ENCODE results near the gene PTPN4.

Gene PTPN4, protein sequence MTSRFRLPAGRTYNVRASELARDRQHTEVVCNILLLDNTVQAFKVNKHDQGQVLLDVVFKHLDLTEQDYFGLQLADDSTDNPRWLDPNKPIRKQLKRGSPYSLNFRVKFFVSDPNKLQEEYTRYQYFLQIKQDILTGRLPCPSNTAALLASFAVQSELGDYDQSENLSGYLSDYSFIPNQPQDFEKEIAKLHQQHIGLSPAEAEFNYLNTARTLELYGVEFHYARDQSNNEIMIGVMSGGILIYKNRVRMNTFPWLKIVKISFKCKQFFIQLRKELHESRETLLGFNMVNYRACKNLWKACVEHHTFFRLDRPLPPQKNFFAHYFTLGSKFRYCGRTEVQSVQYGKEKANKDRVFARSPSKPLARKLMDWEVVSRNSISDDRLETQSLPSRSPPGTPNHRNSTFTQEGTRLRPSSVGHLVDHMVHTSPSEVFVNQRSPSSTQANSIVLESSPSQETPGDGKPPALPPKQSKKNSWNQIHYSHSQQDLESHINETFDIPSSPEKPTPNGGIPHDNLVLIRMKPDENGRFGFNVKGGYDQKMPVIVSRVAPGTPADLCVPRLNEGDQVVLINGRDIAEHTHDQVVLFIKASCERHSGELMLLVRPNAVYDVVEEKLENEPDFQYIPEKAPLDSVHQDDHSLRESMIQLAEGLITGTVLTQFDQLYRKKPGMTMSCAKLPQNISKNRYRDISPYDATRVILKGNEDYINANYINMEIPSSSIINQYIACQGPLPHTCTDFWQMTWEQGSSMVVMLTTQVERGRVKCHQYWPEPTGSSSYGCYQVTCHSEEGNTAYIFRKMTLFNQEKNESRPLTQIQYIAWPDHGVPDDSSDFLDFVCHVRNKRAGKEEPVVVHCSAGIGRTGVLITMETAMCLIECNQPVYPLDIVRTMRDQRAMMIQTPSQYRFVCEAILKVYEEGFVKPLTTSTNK

GRCh38 chr2:119759451-119760236 is at the start of gene PTPN4:
Gene PTPN4 (plus strand): TSS chr2:119759922. CDS start chr2:119809854, 49,932 bp downstream.
- in situ Hi-C loops (cut with MboI; ENCODE audit: low sequenced_read_pairs), result no loop called here

DNA sequence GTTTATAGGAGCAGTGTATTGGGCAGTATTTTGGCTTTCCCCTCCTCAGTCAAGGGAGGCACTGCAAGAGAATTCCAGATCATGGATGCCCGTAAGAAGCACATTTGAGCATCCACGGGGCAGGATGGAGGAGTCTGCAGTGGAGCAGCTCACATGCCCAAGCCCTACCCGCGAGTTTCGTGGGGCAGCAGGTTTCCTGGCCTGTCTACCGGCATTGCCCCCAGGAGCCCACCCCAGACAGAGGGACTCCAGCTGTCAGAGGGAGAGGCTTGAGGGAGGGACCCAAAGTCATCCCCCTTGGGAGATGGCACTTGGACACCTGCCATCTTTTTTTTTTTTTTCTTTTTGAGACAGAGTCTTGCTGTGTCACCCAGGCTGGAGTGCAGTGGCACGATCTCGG is 49.4 kb upstream of the PTPN4 start:
- in situ Hi-C loops (cut with MboI; ENCODE audit: low sequenced_read_pairs), result no loop called here

GRCh38 chr2:119711352-119711751 is 48.4 kb upstream of the PTPN4 start:
- in situ Hi-C loops (cut with MboI; ENCODE audit: low sequenced_read_pairs), result no loop called here

GRCh38 chr2:119712571-119712970 is 47.2 kb upstream of the PTPN4 start:
- in situ Hi-C loops (cut with MboI; ENCODE audit: low sequenced_read_pairs), result no loop called here

DNA sequence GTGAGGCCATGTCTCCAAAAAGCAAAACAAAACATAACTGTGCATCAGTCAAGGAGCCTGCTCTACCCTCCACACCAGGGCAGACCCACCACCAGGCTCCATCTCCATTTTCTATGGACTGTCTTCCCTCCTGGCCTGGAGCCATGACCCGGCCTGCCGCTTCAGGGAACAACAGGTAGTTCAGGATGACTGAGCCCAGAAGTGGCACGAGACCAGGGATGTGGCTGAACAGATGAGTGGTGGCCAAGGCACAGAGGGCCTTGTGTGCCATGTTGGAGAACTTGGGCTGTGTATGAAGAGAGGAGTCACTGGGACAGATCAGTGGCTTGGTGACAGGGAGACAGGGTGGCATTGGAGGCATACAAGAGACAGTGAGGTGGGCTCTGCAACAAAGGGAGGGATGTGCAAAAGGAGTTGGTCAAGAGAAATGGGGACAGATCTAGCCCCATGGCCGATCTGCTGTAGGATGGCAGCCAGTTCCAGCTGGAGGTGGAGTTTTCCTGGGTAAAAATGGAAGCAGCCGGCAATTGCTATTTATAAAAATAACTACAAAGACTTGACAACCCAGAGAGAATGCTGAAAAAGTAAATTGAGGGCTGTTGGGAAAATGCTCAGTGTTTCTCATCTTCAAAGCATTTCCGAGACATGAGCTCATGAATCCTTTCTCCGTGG is 45.8 kb upstream of the PTPN4 start:
- in situ Hi-C loops (cut with MboI; ENCODE audit: low sequenced_read_pairs), result no loop called here

GRCh38 chr2:119715409-119716283 is 44.1 kb upstream of the PTPN4 start:
- in situ Hi-C loops (cut with MboI; ENCODE audit: low sequenced_read_pairs), result no loop called here

- in situ Hi-C loops (cut with MboI; ENCODE audit: low sequenced_read_pairs), result no loop called here
Observed at GRCh38 chr2:119716284-119716672, 43.4 kb upstream of the PTPN4 start.

DNA sequence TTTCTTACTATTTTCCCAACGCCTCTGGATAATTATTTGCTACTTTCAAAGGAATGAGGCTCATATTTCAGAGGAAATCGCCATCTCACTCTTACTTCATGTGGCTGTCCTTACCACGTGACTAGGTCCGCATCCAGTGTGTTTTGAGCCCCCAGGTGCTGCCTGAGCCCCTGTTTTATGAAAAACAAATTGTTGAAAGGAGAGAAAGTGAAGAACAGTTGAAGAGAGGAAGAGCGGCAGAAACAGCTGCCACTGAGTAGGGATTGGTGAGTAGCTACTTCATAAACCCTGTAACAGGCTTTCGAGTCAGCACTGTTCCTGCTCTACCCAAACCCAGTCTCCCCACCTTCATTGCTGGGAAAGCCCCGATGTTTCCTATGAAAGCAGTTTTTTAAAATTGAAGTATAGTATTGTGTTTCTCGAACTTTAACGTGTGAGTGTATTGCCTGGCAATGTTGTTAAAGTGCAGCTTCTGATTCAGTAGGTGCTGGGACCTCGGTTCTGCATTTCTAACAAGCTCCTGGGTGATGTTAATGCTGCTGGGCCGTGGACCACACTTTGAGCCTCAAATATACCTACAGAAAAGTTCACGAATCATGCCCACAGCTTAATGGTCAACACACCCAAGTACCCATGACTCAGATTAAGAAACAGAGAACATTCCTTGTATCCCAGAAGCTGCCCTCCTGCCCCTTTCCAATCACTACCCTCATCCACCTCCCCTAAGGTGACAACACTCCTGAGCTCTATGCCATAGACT is 41.0 kb upstream of the PTPN4 start:
- in situ Hi-C loops (cut with MboI; ENCODE audit: low sequenced_read_pairs), result no loop called here

- in situ Hi-C loops (cut with MboI; ENCODE audit: low sequenced_read_pairs), result no loop called here
Observed at GRCh38 chr2:119719261-119719627, 40.5 kb upstream of the PTPN4 start.

DNA sequence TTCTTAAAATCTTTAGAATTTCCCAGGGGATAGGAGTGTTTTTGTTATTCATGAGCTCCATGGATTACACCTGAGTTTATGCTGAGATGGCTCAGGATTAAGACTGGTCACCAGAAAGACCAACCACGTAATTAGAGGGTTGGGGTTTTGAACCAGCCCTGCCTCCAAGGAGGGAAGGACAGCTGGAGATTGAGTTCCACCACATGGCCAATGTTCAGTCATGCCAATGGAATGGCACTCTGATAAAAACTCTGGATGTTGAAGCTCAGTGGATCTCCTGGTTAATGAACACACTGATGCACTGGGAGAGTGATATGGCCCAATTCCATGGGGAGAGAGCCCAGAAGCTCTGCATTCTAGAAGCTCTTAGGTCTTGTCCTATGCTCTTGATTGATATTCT is 38.7 kb upstream of the PTPN4 start:
- in situ Hi-C loops (cut with MboI; ENCODE audit: low sequenced_read_pairs), result no loop called here

DNA sequence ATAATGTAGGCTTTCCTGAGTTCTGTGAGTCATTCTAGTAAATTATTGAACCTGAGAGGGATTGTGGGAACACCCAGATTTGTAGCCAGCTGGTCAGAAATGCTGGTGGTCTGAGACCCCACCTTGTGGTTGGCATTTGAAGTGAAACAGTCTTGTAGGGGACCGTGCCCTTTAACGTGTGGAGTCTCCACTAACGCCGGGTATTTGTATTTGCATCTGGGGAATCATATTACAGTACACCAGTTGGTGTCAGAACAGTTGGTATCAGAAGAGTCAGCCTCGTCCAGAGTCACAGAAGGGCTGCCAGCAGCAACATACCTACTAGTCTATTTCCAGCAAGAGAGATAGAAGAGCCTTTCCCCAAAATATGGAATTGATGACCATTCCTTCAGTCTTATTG is 38.3 kb upstream of the PTPN4 start:
- in situ Hi-C loops (cut with MboI; ENCODE audit: low sequenced_read_pairs), result no loop called here

GRCh38 chr2:119721904-119722303 is 37.8 kb upstream of the PTPN4 start:
- in situ Hi-C loops (cut with MboI; ENCODE audit: low sequenced_read_pairs), result no loop called here

- in situ Hi-C loops (cut with MboI; ENCODE audit: low sequenced_read_pairs), result no loop called here
Observed at GRCh38 chr2:119723186-119723585, 36.5 kb upstream of the PTPN4 start.

- in situ Hi-C loops (cut with MboI; ENCODE audit: low sequenced_read_pairs), result no loop called here
Observed at GRCh38 chr2:119723784-119724467, 35.8 kb upstream of the PTPN4 start.

- in situ Hi-C loops (cut with MboI; ENCODE audit: low sequenced_read_pairs), result no loop called here
Observed at GRCh38 chr2:119724656-119725485, 34.9 kb upstream of the PTPN4 start.

- in situ Hi-C loops (cut with MboI; ENCODE audit: low sequenced_read_pairs), result no loop called here
Observed at GRCh38 chr2:119727493-119727892, 32.2 kb upstream of the PTPN4 start.

- in situ Hi-C loops (cut with MboI; ENCODE audit: low sequenced_read_pairs), result no loop called here
Observed at GRCh38 chr2:119728421-119728820, 31.3 kb upstream of the PTPN4 start.
